C4-2B (cell line): ENCODE results near the gene TWF2.

Experiments used
- ZFX ChIP-seq: fragments of 450-650 bp; IDR thresholded peaks from 2 replicates; pipeline ENCODE4 v1.6.1; 2017
- TF ChIP-seq, protein P1 (sequence below): fragments of 450-650 bp; conservative IDR thresholded peaks from 2 replicates; pipeline ENCODE4 v1.5.1; 2017; ENCODE audit warnings: mild to moderate bottlenecking

DNA sequence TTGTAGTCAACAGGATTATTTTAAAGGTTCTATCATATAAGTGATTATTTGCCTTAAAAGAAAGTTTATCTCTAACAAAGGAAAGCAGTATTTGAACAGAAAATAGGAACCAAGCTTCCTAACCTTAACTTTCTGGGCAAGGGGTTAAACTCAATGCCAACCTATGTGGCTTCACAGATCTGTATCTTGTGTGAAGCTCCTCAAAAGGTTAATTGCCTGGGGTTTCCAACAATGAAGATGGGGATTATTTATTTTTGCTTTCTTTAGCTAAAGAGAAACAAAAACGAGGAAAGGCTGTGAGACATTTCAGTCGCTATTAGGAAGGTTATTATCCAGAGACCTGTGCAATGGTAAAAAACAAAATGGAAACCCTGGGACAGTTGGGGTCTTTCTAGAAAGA is 40.6 kb upstream of the TWF2 start:
- TF ChIP-seq, protein P1, sequence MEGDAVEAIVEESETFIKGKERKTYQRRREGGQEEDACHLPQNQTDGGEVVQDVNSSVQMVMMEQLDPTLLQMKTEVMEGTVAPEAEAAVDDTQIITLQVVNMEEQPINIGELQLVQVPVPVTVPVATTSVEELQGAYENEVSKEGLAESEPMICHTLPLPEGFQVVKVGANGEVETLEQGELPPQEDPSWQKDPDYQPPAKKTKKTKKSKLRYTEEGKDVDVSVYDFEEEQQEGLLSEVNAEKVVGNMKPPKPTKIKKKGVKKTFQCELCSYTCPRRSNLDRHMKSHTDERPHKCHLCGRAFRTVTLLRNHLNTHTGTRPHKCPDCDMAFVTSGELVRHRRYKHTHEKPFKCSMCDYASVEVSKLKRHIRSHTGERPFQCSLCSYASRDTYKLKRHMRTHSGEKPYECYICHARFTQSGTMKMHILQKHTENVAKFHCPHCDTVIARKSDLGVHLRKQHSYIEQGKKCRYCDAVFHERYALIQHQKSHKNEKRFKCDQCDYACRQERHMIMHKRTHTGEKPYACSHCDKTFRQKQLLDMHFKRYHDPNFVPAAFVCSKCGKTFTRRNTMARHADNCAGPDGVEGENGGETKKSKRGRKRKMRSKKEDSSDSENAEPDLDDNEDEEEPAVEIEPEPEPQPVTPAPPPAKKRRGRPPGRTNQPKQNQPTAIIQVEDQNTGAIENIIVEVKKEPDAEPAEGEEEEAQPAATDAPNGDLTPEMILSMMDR, result no peak
- no peak for TF ChIP-seq ZFX
